K562 treated with DMSO at 1 percent for 4 hours (cell line): Measurements from ENCODE around the gene VWA3A. TPM values are rescaled to one million over a fixed set of nuclear protein-coding genes. Genes with fewer than 3 reads are reported as not detected.

Experiments used
- total RNA-seq: library from RNA; unstranded; fragments of 300-600 nt; gene quantifications from 2 replicates; pipeline ENCODE4 v1.2.3, GENCODE V29; 2022; ENCODE audit not compliant: insufficient read depth

Gene VWA3A
- total RNA-seq = 0.16 TPM in 1 of 2 replicates, not detected in the other

GRCh38 chr16:22092143-22092933 lies at the start of gene VWA3A:
Gene VWA3A (plus strand): TSS chr16:22092541. CDS start chr16:22092638, 97 bp downstream.

DNA sequence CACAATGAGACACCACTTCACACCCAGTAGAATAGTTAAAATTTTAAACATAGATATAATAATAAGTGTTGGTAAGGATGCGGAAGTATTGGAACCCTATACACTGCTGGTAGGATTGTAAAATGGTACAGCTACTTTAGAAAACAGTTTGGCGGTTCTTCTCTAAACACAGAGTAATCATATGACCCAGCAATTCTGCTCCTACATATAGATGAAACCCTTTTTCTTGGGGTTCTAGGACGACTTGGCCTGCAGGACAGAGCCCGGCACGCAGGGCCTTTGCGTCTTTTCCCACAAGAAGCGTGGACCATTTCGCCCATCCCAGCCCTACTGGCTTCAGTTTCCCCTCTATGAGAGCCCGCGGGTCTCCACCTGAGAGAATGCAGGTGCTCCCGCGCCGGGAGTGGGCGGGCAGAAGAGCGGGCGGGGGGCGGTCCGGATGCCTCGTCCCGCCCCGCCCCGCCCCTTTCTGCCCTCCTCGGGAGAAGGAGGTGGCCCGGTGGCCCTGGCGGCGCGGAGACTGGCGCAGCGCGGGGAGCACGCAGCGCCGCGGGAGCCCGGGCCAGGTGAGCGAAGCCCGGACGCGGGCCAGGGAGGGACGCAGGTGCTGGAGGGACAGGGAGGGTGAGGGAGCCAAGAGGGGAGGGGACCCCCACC lies 69.8 kb downstream of the VWA3A start, which contains the start of gene SDR42E2:
Gene SDR42E2, plus strand, starts transcription at position 508 of the 657 bp plus-strand sequence. CDS start 3,077 bp downstream, outside the sequence.

DNA sequence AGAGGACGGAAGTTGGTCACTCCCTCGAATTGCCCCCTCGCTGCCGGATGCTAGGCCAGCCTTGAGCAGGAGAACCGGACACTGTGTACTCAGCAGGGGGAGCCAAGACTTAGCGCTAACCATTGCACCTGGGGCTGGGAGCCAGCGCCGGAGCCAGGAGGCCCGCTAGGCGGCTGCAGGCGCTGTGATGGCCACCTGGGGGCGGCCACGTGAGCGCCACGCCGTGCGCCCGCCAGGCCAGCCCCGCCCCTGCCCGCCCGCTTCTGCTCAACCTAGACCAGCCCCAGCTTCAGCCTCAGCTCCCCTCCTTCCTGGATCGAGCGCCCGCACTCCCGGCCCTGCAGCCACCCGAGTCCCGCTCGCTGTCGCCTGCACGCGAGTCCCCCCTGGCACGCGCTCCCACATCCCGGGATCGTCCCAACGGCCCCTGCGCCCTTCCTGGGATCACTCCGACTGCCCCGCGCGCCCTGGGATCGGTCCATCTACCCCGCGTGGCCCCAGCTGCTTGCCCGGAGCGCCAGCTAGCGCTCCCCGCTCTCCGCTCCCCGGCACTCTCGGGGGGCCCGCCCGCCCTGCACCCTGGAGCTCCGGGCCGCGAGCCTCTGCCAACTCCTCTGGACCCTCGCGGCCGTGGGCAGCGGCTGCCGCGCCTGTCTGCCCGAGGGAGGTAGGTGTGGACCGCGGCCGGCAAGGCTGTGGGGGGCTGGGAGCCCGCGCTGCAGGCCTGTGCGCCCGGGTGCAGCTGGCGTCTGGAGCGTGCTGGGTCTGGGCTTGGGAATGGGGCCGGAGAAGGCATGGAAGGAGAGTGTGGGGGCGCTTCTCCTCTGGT lies 113.9 kb downstream of the VWA3A start, which contains the start of gene EEF2K:
Gene EEF2K, plus strand, starts transcription at position 266 of the 829 bp plus-strand sequence. CDS start 19,452 bp downstream, outside the sequence.

Other genes starting within 250 kb of the VWA3A start
- 15.1 and 15.3 TPM in 2 replicates for gene NPIPB4, start 234.8 kb upstream of the VWA3A start, total RNA-seq
- 191 and 203 TPM in 2 replicates for gene UQCRC2, start 139.2 kb upstream of the VWA3A start, total RNA-seq
- gene PDZD9, start 91.4 kb upstream of the VWA3A start, total RNA-seq = not detected in 2 replicates
- 7.3 and 11.3 TPM in 2 replicates for gene MOSMO, start 84.4 kb upstream of the VWA3A start, total RNA-seq
- not detected in 2 replicates for gene SDR42E2, start 70.0 kb downstream of the VWA3A start, total RNA-seq
- gene EEF2K, start 113.7 kb downstream of the VWA3A start, total RNA-seq = 14.4 and 16.5 TPM in 2 replicates
- gene POLR3E, start 204.9 kb downstream of the VWA3A start, total RNA-seq = 51.3 and 52.2 TPM in 2 replicates